GM23338 (cell line): ENCODE data around the gene CDC27. TPM values are rescaled to one million over a fixed set of nuclear protein-coding genes. Genes with fewer than 3 reads are reported as not detected.
"Not testable (repeated sequence)": the region's sequence is repeated elsewhere in the genome, so short reads cannot be mapped to it uniquely, and the experiment has no call there.

ENCODE experiments used
- ATAC-seq: fragments of 200-7000 bp; cut with Tn5 transposase; 3 replicates; pipeline ENCODE4 v1.9.1; 2020
- DNase-seq: peaks from one replicate; pipeline ENCODE4 v3.0.0-alpha.2; 2015; ENCODE audit warnings: low spot score
- H2AFZ ChIP-seq: fragments of 200-600 bp; sonication (generic); 2 replicates; pipeline ENCODE4 v1.8.0; 2016; ENCODE audit warnings: antibody characterized with exemption, mild to moderate bottlenecking, moderate library complexity
- H3F3A ChIP-seq: fragments of 200-600 bp; sonication (generic); replicated peaks from 2 replicates; pipeline ENCODE4 v1.8.0; 2017; ENCODE audit warnings: antibody characterized with exemption, mixed run types, low read depth
- H3K27ac ChIP-seq: fragments of 200-600 bp; sonication (generic); 2 replicates; pipeline ENCODE4 v1.6.1; 2016; ENCODE audit warnings: low read depth
- H3K27me3 ChIP-seq: fragments of 200-600 bp; sonication (generic); 2 replicates; pipeline ENCODE4 v1.8.0; 2016; ENCODE audit warnings: mild to moderate bottlenecking, mixed run types, moderate library complexity; ENCODE audit not compliant: insufficient read depth
- H3K36me3 ChIP-seq: fragments of 200-600 bp; sonication (generic); 2 replicates; pipeline ENCODE4 v1.8.0; 2016; ENCODE audit warnings: mild to moderate bottlenecking; ENCODE audit not compliant: insufficient read depth
- H3K4me1 ChIP-seq: fragments of 200-600 bp; sonication (generic); 2 replicates; pipeline ENCODE4 v1.8.0; 2016; ENCODE audit warnings: mild to moderate bottlenecking, moderate library complexity; ENCODE audit not compliant: insufficient read depth
- H3K4me2 ChIP-seq: fragments of 200-600 bp; sonication (generic); 2 replicates; pipeline ENCODE4 v1.7.1; 2017; ENCODE audit warnings: mixed run types
- H3K4me3 ChIP-seq: fragments of 200-600 bp; sonication (generic); 2 replicates; pipeline ENCODE4 v1.6.1; 2016; ENCODE audit warnings: mixed run types
- H3K79me2 ChIP-seq: fragments of 200-600 bp; sonication (generic); replicated peaks from 2 replicates; pipeline ENCODE4 v1.8.0; 2017; ENCODE audit warnings: mild to moderate bottlenecking; ENCODE audit not compliant: insufficient read depth
- H3K9me2 ChIP-seq: fragments of 200-600 bp; sonication (generic); 2 replicates; pipeline ENCODE4 v1.8.0; 2017; ENCODE audit not compliant: insufficient read depth
- H4K20me1 ChIP-seq: fragments of 200-600 bp; sonication (generic); replicated peaks from 2 replicates; pipeline ENCODE4 v1.8.0; 2017; ENCODE audit warnings: mild to moderate bottlenecking; ENCODE audit not compliant: insufficient read depth
- H3K27ac Mint-ChIP-seq: 2 replicates; pipeline ENCODE4 v1.8.0; 2020; ENCODE audit warnings: inconsistent platforms, mild to moderate bottlenecking, moderate library complexity, mixed read lengths
- H3K27me3 Mint-ChIP-seq: 3 replicates; pipeline ENCODE4 v1.8.0; 2022; ENCODE audit warnings: low read depth, mild to moderate bottlenecking, moderate library complexity, mixed read lengths, inconsistent platforms; ENCODE audit not compliant: insufficient read depth, poor library complexity
- H3K36me3 Mint-ChIP-seq: 3 replicates; pipeline ENCODE4 v1.8.0; 2021; ENCODE audit warnings: low read depth, mild to moderate bottlenecking, inconsistent platforms, moderate library complexity, mixed read lengths
- H3K4me1 Mint-ChIP-seq: 3 replicates; pipeline ENCODE4 v1.8.0; 2020; ENCODE audit warnings: mild to moderate bottlenecking, inconsistent platforms, mixed read lengths
- H3K4me3 Mint-ChIP-seq: 3 replicates; pipeline ENCODE4 v1.8.0; 2021; ENCODE audit warnings: moderate library complexity, mild to moderate bottlenecking, inconsistent platforms, mixed read lengths
- H3K9me3 Mint-ChIP-seq: 3 replicates; pipeline ENCODE4 v1.8.0; 2020; ENCODE audit warnings: moderate library complexity, mild to moderate bottlenecking, inconsistent platforms, mixed read lengths
- CREB1 ChIP-seq: fragments of 250-450 bp; sonication (Bioruptor Pico); IDR thresholded peaks from 2 replicates; pipeline ENCODE4 v1.5.0; 2020; ENCODE audit warnings: low read depth, mild to moderate bottlenecking, moderate library complexity
- EZH2 ChIP-seq: fragments of 200-600 bp; sonication (generic); IDR thresholded peaks from one replicate; pipeline ENCODE4 v1.8.0; 2017; ENCODE audit warnings: antibody characterized with exemption, mild to moderate bottlenecking, low read depth; ENCODE audit not compliant: unreplicated experiment
- JUNB ChIP-seq: IDR thresholded peaks from one replicate; pipeline ENCODE4 v1.6.1; 2016; ENCODE audit warnings: antibody characterized with exemption; ENCODE audit not compliant: unreplicated experiment
- NANOG ChIP-seq: IDR thresholded peaks from 2 replicates; pipeline ENCODE4 v1.6.1; 2016; ENCODE audit warnings: antibody characterized with exemption, borderline replicate concordance
- ZNF114 ChIP-seq: fragments of 250-450 bp; sonication (Bioruptor Pico); IDR thresholded peaks from 2 replicates; pipeline ENCODE4 v1.5.0; 2020; ENCODE audit warnings: mild to moderate bottlenecking, moderate library complexity
- ZNF331 ChIP-seq: fragments of 250-450 bp; sonication (Bioruptor Pico); IDR thresholded peaks from 2 replicates; pipeline ENCODE4 v1.5.0; 2020; ENCODE audit warnings: low read depth, mild to moderate bottlenecking, moderate library complexity
- polyA plus RNA-seq: library from polyadenylated mRNA; unstranded; fragments of >200 nt; fragmentation: Nextera tagmentation; extraction: Ambion mirVana; gene quantifications from 2 replicates; pipeline ENCODE4 v1.2.1, GENCODE V29; 2016
- total RNA-seq: library from RNA; depleted of rRNA; stranded (reverse); fragments of >200 nt; shearing (Covaris generic); gene quantifications from 2 replicates; pipeline ENCODE4 v1.2.3, GENCODE V29; 2014
- TF ChIP-seq, protein P1 (sequence below), 2 experiments: fragments of 200-600 bp in 1 of 2; sonication (generic) in 1 of 2; conservative IDR thresholded peaks; 2 replicates each; pipeline versions ENCODE4 v1.5.1 to v1.6.1; 2016 to 2017; ENCODE audit warnings: antibody characterized with exemption in 2 of 2, low read depth in 2 of 2, mild to moderate bottlenecking in 2 of 2, moderate library complexity in 1 of 2

CDC27 gene
- total and polyA plus RNA-seq, 2 experiments from 2014 or later, result 49.7 to 85.5 TPM

DNA sequence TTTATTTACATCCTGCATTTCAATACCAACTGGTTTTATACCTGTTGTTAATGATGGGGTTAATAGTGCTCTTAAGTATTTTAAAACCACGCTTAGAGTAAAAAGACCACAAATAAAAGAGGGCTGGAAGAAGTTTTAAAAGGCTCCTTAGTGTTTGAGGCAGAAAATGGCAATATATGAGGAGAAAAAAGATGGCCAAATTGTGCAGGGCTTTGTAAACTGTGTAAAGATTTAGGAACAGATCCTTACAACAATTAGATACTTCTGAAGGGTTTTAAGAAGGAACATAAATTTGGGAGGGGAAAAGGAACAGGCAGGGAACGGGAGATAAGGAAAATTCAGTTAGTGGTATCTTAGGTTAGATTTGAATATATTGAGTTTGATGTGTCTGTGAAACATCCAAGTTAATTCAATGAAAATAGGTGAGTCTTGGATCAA is 12.7 kb downstream of the CDC27 start:
- Histone ChIP-seq H3K4me3 (no peak overlapping the region), H3K4me2 (no peak overlapping the region), H3K79me2 (peaks cover 83% of the 10 kb centered on the region), H2AFZ (no peak overlapping the region), H3K36me3 (0 out of 2 replicates have a peak, but pooled peaks cover 6% of the 10 kb centered on the region), H3K27ac (peak overlapping the region; percentile 28; the same call in 1 of the 2 replicates), H3K27me3 (no peaks in the 10 kb centered on the region), H3F3A (no peaks in the 10 kb centered on the region), H4K20me1 (peaks cover 21% of the 10 kb centered on the region), H3K4me1 (peaks cover 19% of the 10 kb centered on the region), H3K9me2 (no peaks in the 10 kb centered on the region)
- H3K9me3 Mint-ChIP-seq, result no peaks in the 10 kb centered on the region
- H3K27ac Mint-ChIP-seq, result peak overlapping the region; percentile 45; the same call in 1 of the 2 replicates
- H3K36me3 Mint-ChIP-seq, result peaks cover 29% of the 10 kb centered on the region
- H3K4me3 Mint-ChIP-seq, result no peak overlapping the region; the same call in 2 of the 3 replicates
- H3K27me3 Mint-ChIP-seq, result no peaks in the 10 kb centered on the region
- no peak for TF ChIP-seq ZNF331 (CRISPR knock-in tag)
- TF ChIP-seq JUNB, result no peak
- TF ChIP-seq EZH2, result no peak
- TF ChIP-seq NANOG, result no peak
- TF ChIP-seq CREB1 (CRISPR knock-in tag), result no peak
- DNase-seq (no peak), ATAC-seq (no peak)
- H3K4me1 Mint-ChIP-seq, result peaks cover 26% of the 10 kb centered on the region

DNA sequence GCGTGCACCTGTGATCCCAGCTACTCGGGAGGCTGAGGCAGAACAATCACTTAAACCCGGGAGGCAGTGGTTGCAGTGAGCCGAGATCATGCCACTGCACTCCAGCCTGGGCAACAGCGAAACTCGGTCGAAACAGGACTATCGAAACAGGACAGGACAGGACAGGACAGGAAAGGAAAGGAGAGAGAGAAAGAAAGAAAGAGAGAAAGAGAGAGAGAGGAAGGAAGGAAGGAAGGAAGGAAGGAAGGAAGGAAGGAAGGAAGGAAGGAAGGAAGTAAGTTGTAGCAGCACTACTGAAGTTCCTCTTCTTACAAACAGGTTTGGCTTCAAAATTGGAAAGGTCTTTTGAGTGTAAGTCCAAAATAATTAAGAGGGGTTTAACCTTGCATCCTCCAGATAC is 14.3 kb downstream of the CDC27 start:
- not testable (repeated sequence) for H3F3A ChIP-seq, H3K9me2 ChIP-seq, H3K27me3 Mint-ChIP-seq, H3K4me3 ChIP-seq, H3K4me3 Mint-ChIP-seq, H3K27me3 ChIP-seq, H3K36me3 ChIP-seq, H3K4me2 ChIP-seq, H3K27ac ChIP-seq, DNase-seq, H2AFZ ChIP-seq, ATAC-seq, H3K27ac Mint-ChIP-seq, H3K9me3 Mint-ChIP-seq
- peaks cover 29% of the 10 kb centered on the region for H3K4me1 Mint-ChIP-seq
- H3K36me3 Mint-ChIP-seq, result peaks cover 30% of the 10 kb centered on the region; the same call in 2 of the 3 replicates
- peaks cover 78% of the 10 kb centered on the region for H3K79me2 ChIP-seq
- peaks cover 21% of the 10 kb centered on the region for H4K20me1 ChIP-seq
- H3K4me1 ChIP-seq, result peaks cover 19% of the 10 kb centered on the region

DNA sequence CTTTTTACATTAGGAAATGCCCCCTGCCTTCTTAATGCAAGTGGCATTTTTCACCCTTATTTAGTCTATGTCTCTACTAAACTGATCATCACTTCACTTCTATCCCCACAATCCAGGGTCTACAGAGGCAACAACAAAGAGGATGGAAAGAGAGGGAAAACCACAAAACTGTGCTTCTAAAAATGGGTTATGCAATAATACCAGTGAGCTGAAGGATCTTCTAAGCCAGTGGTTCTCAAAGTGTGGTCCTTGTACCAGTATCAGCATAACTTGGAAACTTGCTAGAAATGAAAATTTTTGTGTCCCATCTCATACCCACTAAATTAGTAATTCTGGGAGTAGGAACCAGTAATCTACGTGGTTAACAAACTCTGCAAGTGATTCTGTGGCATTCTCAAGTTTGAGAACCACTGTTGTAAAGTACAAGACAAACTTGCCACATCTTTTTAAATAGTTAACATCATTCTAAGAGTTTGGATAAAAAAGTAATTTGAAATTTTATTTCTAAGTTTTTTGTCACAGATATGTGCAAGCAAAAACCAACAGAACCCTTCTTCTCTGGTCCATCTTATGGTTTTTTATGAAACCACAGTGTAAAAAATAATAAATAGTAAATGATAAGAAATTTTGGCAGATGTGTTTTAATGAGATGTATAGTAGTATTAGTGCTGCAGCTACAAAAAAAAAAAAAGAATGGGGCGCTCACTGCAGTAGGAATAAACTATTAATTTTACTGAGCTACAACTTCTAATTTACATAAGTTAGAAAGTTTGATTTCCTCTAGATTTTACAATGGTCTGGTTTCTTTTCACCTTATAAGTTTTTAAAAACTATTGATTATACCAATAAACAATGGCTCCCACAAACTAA is 16.2 kb downstream of the CDC27 start:
- Mint-ChIP-seq H3K27ac (no peak overlapping the region; the same call in 1 of the 2 replicates), H3K27me3 (no peaks in the 10 kb centered on the region), H3K4me1 (peaks cover 25% of the 10 kb centered on the region), H3K9me3 (no peaks in the 10 kb centered on the region; the same call in 2 of the 3 replicates), H3K4me3 (no peak overlapping the region), H3K36me3 (peaks cover 29% of the 10 kb centered on the region; the same call in 2 of the 3 replicates)
- H3K4me2 ChIP-seq, result no peak overlapping the region
- no peaks in the 10 kb centered on the region for H3F3A ChIP-seq
- ATAC-seq, result no peak
- no peaks in the 10 kb centered on the region for H3K27me3 ChIP-seq
- no peak for DNase-seq
- peaks cover 60% of the 10 kb centered on the region for H3K79me2 ChIP-seq
- no peak overlapping the region for H2AFZ ChIP-seq
- H3K9me2 ChIP-seq, result no peaks in the 10 kb centered on the region
- H3K36me3 ChIP-seq, result no peaks in the 10 kb centered on the region
- H3K27ac ChIP-seq, result no peak overlapping the region
- H4K20me1 ChIP-seq, result peaks cover 18% of the 10 kb centered on the region
- H3K4me1 ChIP-seq, result peaks cover 18% of the 10 kb centered on the region
- H3K4me3 ChIP-seq, result no peak overlapping the region
- TF ChIP-seq ZNF114 (CRISPR knock-in tag) (no peak), JUNB (no peak)
- TF ChIP-seq, protein P1, sequence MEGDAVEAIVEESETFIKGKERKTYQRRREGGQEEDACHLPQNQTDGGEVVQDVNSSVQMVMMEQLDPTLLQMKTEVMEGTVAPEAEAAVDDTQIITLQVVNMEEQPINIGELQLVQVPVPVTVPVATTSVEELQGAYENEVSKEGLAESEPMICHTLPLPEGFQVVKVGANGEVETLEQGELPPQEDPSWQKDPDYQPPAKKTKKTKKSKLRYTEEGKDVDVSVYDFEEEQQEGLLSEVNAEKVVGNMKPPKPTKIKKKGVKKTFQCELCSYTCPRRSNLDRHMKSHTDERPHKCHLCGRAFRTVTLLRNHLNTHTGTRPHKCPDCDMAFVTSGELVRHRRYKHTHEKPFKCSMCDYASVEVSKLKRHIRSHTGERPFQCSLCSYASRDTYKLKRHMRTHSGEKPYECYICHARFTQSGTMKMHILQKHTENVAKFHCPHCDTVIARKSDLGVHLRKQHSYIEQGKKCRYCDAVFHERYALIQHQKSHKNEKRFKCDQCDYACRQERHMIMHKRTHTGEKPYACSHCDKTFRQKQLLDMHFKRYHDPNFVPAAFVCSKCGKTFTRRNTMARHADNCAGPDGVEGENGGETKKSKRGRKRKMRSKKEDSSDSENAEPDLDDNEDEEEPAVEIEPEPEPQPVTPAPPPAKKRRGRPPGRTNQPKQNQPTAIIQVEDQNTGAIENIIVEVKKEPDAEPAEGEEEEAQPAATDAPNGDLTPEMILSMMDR (conservative IDR thresholded peaks at IDR 0.05; ENCODE audit: low read depth in 2 of 2), result no peak
